ENCODE measurements around the gene FKBP1C. TPM values are rescaled to one million over a fixed set of nuclear protein-coding genes. Genes with fewer than 3 reads are reported as not detected.

FKBP1C gene
- total RNA-seq, 2 donors from 2014 or later, result 0.24 TPM; not detected in 1

DNA sequence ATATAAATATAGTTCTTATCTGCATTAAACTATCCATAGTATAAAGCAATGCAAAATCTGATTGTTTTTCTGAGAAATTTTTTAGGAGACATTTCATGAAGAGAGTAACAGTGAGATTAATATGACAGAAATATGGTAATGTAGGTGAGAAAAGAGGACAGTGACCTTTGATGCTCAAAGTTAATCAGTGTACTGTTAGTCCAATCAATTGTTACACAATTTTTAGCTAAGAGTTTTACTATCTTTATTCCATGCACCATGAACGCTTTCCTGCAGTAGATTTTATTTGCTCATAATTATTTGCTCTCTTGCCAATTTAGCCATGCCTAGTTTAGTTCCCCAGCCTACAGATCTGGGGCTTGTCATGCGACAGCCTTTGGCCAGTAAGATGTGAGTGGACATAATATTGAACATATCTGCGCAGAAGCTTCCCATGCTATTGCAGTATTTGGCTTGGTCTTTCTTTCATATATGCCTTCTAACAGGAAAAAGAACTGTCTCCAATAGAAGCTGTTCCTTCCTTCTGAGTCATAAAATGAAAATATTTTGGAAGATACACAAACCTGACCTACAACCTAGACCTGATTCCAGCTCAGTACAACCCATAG is 38.7 kb downstream of the FKBP1C start:
- DNase-seq (ENCODE audit: low spot score), result no peak
- intact Hi-C loops (cut with DNase I), result no loop called here

DNA sequence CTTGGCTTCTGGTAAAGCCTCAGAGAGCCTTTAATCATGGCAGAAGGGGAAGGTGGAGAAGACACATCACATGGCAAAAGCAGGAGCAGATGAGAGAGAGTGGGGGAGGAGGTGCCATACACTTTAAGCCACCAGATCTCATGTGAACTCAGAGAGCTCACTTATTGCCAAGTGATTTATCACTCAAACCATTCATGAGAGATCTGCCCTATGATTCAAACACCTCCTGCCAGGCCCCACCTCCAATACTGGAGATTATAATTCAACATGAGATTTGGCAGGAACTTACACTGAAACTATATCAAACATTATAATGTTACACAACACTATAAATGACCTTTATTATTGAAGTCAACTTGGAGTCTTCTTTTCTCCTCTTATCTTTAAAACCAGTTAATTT is 47.9 kb downstream of the FKBP1C start:
- no peak for DNase-seq (ENCODE audit: low spot score)
- intact Hi-C loops (cut with DNase I), result no loop called here

DNA sequence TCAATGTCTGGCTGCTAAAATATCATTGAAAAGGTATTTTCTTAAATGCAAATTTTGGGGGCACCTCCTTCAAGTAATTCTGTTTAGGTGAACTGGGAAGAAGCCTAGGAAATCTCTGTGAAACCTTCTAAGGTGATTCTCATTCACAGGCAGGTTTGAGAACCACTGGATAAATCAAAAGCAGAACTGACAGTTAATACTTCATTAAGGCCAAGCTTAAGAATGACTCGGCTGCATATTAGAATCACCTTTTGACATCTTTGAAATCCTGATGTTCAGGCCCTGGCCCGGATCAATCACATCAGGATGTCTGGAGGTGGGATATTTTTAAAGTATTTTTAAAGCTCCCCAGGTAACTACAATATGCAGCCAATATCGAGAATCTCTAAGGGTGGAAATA is 50.6 kb downstream of the FKBP1C start:
- intact Hi-C loops (cut with DNase I), result no loop called here
- no peak for DNase-seq (ENCODE audit: low spot score)

Other genes with a start within 250 kb of the FKBP1C start
- not detected for gene LGSN, start 108.5 kb downstream of the FKBP1C start, total RNA-seq

Data from posterior vena cava (tissue), 2 donors.